K562 (cell line): ENCODE data around the gene FDX2. TPM values are rescaled to one million over a fixed set of nuclear protein-coding genes. Genes with fewer than 3 reads are reported as not detected.

ENCODE experiments used
- BCL6 ChIP-seq: fragments of 250-450 bp; sonication (Bioruptor Pico); IDR thresholded peaks from 2 replicates; pipeline ENCODE4 v1.4.0; 2020
- BRF1 ChIP-seq: IDR thresholded peaks from 3 replicates; pipeline ENCODE4 v1.6.1; 2011; ENCODE audit warnings: borderline replicate concordance, mild to moderate bottlenecking; ENCODE audit not compliant: insufficient read length; ENCODE audit errors: extremely low read depth
- CBX5 ChIP-seq: IDR thresholded peaks from 2 replicates; pipeline ENCODE4 v1.6.1; 2014; ENCODE audit warnings: low read depth, borderline replicate concordance
- DNMT1 ChIP-seq: fragments of 450-650 bp; IDR thresholded peaks from 2 replicates; pipeline ENCODE4 v1.6.1; 2016; ENCODE audit warnings: antibody characterized with exemption, mild to moderate bottlenecking
- FOXJ3 ChIP-seq: sonication (generic); formaldehyde crosslinking; IDR thresholded peaks from 2 replicates; pipeline ENCODE4 v1.4.0; 2020; ENCODE audit warnings: mild to moderate bottlenecking, missing genetic modification reagents
- FOXK2 ChIP-seq, 2 experiments: fragments of 450-650 bp; IDR thresholded peaks in 1 of 2; conservative IDR thresholded peaks in 1 of 2; 2 replicates each; pipeline ENCODE4 v1.6.1; 2016; ENCODE audit warnings: low read depth in 2 of 2, mild to moderate bottlenecking in 1 of 2
- GTF2E2 ChIP-seq: fragments of 200-800 bp; sonication (Bioruptor generic); IDR thresholded peaks from 2 replicates; pipeline ENCODE4 v1.6.1; 2016; ENCODE audit warnings: missing genetic modification characterization, missing compliant biosample characterization
- LARP7 ChIP-seq: fragments of 450-650 bp; IDR thresholded peaks from 2 replicates; pipeline ENCODE4 v1.6.1; 2016
- NFE2 ChIP-seq: IDR thresholded peaks from 2 replicates; pipeline ENCODE4 v1.6.1; 2014; ENCODE audit warnings: antibody characterized with exemption, low read depth
- SMARCA4 ChIP-seq: fragments of 450-650 bp; IDR thresholded peaks from 2 replicates; pipeline ENCODE4 v1.6.1; 2016
- SNIP1 ChIP-seq: fragments of 450-650 bp; IDR thresholded peaks from 2 replicates; pipeline ENCODE4 v1.7.1; 2017; ENCODE audit warnings: low read depth, mild to moderate bottlenecking
- TEAD2 ChIP-seq: fragments of 450-650 bp; IDR thresholded peaks from 2 replicates; pipeline ENCODE4 v1.6.1; 2016; ENCODE audit warnings: missing genetic modification characterization, control low read depth, missing compliant biosample characterization
- YBX1 ChIP-seq: fragments of 450-650 bp; IDR thresholded peaks from 2 replicates; pipeline ENCODE4 v1.7.1; 2016; ENCODE audit warnings: mild to moderate bottlenecking
- YY1 ChIP-seq, 3 experiments: IDR thresholded peaks; 2 replicates each; pipeline ENCODE4 v1.6.1; 2011; ENCODE audit warnings: low read length in 2 of 3, mild to moderate bottlenecking in 2 of 3, moderate library complexity in 2 of 3, borderline replicate concordance in 1 of 3, control low read depth in 1 of 3, low read depth in 1 of 3; ENCODE audit not compliant: insufficient read depth in 3 of 3, insufficient replicate concordance in 2 of 3, control insufficient read depth in 1 of 3, insufficient read length in 1 of 3; ENCODE audit errors: extremely low read depth in 1 of 3
- polyA plus RNA-seq, 8 experiments: library from polyadenylated mRNA; depleted of rRNA in 4 of 8; stranded (reverse) in 5 of 8; unstranded in 3 of 8; fragments of >200 nt; fragmentation: Nextera tagmentation in 2 of 8; fragmentation: Illumina TruSeq in 1 of 8; extraction: Ambion mirVana in 2 of 8; extraction: Trizol in 1 of 8; gene quantifications; 2 replicates each; pipeline versions ENCODE4 v1.2.1 to v1.2.3, GENCODE V29; 2011 to 2014; ENCODE audit warnings: inconsistent platforms in 1 of 8, missing spikeins in 1 of 8
- total RNA-seq, 7 experiments: library from RNA; depleted of rRNA in 6 of 7; stranded (reverse); fragments of >200 nt in 6 of 7; fragmentation: Illumina TruSeq in 2 of 7; extraction: Trizol in 2 of 7; gene quantifications; 2 replicates each; pipeline versions ENCODE4 v1.2.1 to v1.2.3, GENCODE V29; 2011 to 2021; ENCODE audit warnings: low replicate concordance in 1 of 7
- TF ChIP-seq, protein P1 (sequence below): fragments of 450-650 bp; formaldehyde crosslinking; IDR thresholded peaks from 2 replicates; pipeline ENCODE4 v1.4.0; 2022; ENCODE audit warnings: missing genetic modification characterization
- TF ChIP-seq, protein P2 (sequence below), 2 experiments: fragments of 150-350 bp in 1 of 2; IDR thresholded peaks; 2 replicates each; pipeline ENCODE4 v1.6.1; 2012 to 2016; ENCODE audit warnings: low read depth in 2 of 2, low read length in 2 of 2, mild to moderate bottlenecking in 1 of 2, moderate library complexity in 1 of 2
- TF ChIP-seq, protein P3 (sequence below): sonication (generic); formaldehyde crosslinking; IDR thresholded peaks from 2 replicates; pipeline ENCODE4 v1.8.1; 2023; ENCODE audit warnings: mild to moderate bottlenecking, missing genetic modification reagents
- TF ChIP-seq, protein P4 (sequence below): fragments of 450-650 bp; IDR thresholded peaks from 2 replicates; pipeline ENCODE4 v1.7.0; 2016; ENCODE audit warnings: borderline replicate concordance

Gene FDX2
- total and polyA plus RNA-seq, 9 of the 15 experiments (the other 6 are each of a cell fraction or from before 2014, with no cell fraction given), result 2.5 to 49.8 (median 29.7) TPM

DNA sequence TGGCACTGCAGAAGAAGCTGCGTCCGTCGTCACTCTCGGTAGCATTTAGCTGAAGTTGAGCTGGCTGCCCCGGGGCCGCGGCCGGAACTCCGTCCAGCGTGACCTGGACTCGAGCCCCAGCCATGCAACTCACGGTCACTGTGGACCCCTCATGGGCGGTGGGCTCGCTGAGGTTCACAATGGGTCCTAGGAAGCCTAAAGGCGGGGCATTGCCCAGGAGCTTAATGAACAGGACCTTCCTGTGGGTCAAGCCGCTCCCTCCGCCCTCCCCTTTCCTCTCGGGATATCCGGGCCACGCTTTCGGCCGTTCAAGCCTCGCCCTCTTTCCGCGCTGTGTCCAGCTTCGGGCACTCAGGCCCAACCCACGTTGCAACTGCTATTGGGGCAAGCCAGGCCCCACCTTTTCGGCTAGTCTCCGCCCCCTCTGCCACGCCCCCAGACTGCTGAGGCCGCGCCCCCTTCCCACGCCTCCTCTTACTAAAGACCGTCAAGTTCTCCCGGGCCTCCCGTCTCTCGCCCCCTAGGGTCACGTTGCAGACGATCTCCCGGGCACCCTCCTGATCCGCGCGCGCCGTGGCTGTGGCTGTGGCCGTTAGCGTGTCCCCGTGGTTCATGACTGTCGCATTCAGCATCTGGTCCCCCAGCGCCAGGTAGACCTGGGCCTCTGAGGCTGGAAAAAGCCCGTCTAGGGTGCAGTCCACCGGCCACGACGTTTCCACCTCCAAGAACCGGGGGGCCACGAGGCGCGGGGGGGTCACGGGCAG, 19.0 kb upstream of the FDX2 start (continued):
- TF ChIP-seq, protein P1, sequence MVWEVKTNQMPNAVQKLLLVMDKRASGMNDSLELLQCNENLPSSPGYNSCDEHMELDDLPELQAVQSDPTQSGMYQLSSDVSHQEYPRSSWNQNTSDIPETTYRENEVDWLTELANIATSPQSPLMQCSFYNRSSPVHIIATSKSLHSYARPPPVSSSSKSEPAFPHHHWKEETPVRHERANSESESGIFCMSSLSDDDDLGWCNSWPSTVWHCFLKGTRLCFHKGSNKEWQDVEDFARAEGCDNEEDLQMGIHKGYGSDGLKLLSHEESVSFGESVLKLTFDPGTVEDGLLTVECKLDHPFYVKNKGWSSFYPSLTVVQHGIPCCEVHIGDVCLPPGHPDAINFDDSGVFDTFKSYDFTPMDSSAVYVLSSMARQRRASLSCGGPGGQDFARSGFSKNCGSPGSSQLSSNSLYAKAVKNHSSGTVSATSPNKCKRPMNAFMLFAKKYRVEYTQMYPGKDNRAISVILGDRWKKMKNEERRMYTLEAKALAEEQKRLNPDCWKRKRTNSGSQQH (CRISPR knock-in tag), result no peak
- TF ChIP-seq YBX1, result no peak
- TF ChIP-seq CBX5, result no peak
- TF ChIP-seq TEAD2, result no peak
- no peak for TF ChIP-seq LARP7
- TF ChIP-seq, protein P2, sequence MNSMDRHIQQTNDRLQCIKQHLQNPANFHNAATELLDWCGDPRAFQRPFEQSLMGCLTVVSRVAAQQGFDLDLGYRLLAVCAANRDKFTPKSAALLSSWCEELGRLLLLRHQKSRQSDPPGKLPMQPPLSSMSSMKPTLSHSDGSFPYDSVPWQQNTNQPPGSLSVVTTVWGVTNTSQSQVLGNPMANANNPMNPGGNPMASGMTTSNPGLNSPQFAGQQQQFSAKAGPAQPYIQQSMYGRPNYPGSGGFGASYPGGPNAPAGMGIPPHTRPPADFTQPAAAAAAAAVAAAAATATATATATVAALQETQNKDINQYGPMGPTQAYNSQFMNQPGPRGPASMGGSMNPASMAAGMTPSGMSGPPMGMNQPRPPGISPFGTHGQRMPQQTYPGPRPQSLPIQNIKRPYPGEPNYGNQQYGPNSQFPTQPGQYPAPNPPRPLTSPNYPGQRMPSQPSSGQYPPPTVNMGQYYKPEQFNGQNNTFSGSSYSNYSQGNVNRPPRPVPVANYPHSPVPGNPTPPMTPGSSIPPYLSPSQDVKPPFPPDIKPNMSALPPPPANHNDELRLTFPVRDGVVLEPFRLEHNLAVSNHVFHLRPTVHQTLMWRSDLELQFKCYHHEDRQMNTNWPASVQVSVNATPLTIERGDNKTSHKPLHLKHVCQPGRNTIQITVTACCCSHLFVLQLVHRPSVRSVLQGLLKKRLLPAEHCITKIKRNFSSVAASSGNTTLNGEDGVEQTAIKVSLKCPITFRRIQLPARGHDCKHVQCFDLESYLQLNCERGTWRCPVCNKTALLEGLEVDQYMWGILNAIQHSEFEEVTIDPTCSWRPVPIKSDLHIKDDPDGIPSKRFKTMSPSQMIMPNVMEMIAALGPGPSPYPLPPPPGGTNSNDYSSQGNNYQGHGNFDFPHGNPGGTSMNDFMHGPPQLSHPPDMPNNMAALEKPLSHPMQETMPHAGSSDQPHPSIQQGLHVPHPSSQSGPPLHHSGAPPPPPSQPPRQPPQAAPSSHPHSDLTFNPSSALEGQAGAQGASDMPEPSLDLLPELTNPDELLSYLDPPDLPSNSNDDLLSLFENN (IDR thresholded peaks at IDR 0.05; ENCODE audit: low read depth in 2 of 2, low read length in 2 of 2), result no peak
- TF ChIP-seq, protein P3, sequence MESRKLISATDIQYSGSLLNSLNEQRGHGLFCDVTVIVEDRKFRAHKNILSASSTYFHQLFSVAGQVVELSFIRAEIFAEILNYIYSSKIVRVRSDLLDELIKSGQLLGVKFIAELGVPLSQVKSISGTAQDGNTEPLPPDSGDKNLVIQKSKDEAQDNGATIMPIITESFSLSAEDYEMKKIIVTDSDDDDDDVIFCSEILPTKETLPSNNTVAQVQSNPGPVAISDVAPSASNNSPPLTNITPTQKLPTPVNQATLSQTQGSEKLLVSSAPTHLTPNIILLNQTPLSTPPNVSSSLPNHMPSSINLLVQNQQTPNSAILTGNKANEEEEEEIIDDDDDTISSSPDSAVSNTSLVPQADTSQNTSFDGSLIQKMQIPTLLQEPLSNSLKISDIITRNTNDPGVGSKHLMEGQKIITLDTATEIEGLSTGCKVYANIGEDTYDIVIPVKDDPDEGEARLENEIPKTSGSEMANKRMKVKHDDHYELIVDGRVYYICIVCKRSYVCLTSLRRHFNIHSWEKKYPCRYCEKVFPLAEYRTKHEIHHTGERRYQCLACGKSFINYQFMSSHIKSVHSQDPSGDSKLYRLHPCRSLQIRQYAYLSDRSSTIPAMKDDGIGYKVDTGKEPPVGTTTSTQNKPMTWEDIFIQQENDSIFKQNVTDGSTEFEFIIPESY (CRISPR knock-in tag), result no peak
- no peak for TF ChIP-seq NFE2
- peak in 1 of 2 experiments; percentile 48; a peak in 1 of 4 replicates for TF ChIP-seq FOXK2 (conservative IDR thresholded peaks at IDR 0.05 in 1 of 2, IDR thresholded peaks at IDR 0.05 in 1 of 2; ENCODE audit: low read depth in 2 of 2)
- TF ChIP-seq SNIP1, result no peak
- no peak for TF ChIP-seq BCL6 (CRISPR knock-in tag)
- TF ChIP-seq, protein P4, sequence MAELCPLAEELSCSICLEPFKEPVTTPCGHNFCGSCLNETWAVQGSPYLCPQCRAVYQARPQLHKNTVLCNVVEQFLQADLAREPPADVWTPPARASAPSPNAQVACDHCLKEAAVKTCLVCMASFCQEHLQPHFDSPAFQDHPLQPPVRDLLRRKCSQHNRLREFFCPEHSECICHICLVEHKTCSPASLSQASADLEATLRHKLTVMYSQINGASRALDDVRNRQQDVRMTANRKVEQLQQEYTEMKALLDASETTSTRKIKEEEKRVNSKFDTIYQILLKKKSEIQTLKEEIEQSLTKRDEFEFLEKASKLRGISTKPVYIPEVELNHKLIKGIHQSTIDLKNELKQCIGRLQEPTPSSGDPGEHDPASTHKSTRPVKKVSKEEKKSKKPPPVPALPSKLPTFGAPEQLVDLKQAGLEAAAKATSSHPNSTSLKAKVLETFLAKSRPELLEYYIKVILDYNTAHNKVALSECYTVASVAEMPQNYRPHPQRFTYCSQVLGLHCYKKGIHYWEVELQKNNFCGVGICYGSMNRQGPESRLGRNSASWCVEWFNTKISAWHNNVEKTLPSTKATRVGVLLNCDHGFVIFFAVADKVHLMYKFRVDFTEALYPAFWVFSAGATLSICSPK, result no peak
- no peak for TF ChIP-seq SMARCA4
- TF ChIP-seq GTF2E2 (tag), result no peak
- TF ChIP-seq BRF1, result no peak
- TF ChIP-seq FOXJ3 (CRISPR knock-in tag), result no peak
- TF ChIP-seq YY1 (IDR thresholded peaks at IDR 0.05; ENCODE audit: borderline replicate concordance in 1 of 3, control insufficient read depth in 1 of 3, extremely low read depth in 1 of 3, insufficient read depth in 3 of 3, insufficient read length in 1 of 3, insufficient replicate concordance in 2 of 3, low read depth in 1 of 3, low read length in 2 of 3), result peak in 2 of 3 experiments; percentile 38 to 58
- no peak for TF ChIP-seq DNMT1
